ENCODE data around the gene TMEM187.

The TMEM187 gene, protein sequence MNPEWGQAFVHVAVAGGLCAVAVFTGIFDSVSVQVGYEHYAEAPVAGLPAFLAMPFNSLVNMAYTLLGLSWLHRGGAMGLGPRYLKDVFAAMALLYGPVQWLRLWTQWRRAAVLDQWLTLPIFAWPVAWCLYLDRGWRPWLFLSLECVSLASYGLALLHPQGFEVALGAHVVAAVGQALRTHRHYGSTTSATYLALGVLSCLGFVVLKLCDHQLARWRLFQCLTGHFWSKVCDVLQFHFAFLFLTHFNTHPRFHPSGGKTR

DNA sequence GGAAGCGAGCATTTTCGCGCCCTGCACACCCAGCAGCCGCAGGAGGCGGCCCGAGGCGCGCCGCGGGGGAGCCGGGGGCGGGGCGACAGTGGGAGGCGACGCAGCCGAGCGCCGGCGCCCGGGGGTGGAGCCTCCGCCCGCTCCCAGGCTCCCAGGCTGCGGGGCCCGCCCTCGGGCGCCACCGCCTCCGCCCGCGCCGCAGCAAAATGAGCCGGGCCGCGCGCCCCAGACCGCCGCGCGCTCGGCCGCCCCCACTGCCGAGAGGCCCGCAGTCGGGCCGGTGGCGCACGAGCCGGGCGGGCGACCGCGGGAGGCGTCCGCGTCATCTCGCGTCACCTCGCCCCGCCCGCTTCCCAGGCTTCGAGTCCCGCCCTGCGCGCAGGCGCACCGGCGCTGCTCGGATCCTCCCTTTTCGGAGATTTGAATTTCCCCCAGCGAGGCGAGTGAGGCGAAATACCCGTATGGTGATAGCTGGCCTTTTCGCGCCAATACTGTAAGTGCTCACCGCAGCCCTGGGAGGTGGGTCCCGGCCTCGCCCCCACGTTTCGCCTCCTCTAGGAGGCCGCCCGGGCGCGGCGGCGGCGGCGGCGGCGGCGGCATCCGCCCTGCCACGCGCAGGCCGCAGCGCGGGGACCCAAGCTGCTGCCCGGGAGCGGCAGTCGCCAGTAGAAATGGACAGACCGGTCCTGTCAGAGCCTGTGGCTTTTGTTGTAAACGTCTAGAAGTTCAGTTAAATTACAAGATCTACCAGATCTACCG lies at the start of gene TMEM187:
TSS of gene TMEM187 (plus strand) at position 387 of the 759 bp plus-strand sequence. CDS start 9,309 bp downstream, outside the sequence.
- no peak for DNase-seq (ENCODE audit: low read depth)

DNA sequence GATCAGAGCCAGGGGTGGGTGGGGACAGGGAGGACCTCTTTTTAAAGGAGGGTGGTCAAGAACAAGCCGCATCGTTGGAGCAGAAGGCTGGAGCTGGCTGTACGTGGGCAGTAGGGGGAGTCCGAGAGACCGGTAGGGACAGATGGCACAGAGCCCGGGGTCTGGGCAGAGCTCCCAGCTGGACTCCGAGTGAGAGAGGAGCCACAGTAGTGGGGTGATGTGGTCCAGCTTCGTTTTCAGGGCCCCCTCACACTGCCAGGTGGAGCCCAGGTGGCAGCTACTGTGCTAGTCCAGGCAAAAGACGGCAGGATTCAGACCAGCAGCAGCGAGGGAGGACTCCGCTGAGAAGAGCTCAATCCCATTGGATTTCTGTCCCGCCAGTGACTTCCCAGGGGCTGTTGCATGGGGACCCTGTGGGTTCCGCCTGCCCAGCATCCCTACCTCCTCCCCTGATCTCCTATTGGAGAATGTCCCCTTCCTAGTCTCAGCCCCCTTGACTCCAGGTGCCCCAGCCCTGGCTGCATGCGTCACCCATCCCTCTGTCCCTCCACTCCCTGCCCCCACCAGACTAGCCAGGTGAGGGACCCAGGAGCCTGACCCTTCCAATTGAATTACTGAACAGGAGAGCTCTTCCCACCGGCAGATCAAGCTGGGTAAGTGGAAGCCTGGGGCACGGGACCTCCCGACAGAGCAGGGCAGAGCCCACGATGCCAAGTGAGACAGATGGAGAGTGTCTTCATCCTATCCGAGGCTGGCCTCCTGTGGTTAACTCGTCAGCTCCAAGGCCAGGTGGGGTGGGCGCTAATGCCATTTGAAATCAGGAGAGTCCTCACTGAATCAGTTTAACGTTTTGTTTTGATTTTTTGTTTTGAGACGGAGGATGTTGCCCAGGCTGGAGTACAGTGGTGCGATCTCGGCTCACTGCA lies 49.4 kb upstream of the TMEM187 start:
- no peak for DNase-seq (ENCODE audit: low read depth)

DNA sequence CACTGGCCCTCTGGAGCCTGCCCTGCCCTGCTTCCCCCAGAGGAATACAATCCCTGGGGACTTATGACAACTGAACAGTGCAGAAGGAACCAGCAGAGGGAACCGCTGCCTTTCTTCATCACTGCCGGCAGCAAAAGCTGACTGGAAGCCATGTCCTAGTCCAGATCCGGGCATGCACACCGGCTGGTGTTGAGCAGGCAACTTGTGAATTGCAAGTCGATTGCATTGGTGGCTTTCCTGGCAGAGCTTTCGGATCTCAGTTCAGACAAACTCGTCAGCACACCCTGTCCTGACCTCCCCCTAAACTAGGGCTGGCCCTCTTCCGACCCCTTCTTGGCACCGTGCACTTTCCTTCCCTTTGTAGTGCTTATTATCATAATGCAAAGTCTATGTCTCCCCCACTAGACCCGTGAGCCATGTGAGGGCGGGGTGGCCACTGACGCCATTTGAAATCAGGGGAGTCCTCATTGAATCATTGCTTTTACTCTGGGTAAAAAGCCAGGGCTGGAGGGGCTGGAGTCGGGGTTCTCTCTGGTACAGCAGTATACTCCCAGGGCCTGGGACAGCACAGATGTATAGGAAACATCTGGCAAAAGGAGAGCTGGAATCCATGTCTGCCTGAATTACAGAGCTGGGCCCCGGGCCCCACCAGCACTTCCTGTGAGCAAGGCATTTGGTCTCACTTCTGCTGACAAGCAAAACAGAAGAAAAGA lies 48.2 kb upstream of the TMEM187 start:
- DNase-seq (ENCODE audit: low read depth), result no peak

DNA sequence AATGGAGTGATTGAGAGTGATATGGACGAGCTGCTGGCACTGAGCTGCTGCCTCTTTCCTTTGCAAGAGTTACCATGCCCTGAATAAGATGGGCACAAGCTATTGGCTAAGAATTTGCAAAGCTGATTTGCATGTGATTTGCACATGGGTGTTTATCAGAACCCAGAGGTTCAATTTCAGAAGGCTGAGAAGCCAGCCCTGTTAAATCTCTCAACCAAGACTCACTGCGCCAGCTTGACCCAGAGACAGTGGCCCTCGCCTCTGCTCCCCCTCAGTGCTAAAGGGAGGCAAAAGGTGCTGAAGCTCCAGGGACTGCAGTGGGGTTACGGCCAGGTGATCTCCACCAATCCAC lies 47.2 kb upstream of the TMEM187 start:
- no peak for DNase-seq (ENCODE audit: low read depth)

DNA sequence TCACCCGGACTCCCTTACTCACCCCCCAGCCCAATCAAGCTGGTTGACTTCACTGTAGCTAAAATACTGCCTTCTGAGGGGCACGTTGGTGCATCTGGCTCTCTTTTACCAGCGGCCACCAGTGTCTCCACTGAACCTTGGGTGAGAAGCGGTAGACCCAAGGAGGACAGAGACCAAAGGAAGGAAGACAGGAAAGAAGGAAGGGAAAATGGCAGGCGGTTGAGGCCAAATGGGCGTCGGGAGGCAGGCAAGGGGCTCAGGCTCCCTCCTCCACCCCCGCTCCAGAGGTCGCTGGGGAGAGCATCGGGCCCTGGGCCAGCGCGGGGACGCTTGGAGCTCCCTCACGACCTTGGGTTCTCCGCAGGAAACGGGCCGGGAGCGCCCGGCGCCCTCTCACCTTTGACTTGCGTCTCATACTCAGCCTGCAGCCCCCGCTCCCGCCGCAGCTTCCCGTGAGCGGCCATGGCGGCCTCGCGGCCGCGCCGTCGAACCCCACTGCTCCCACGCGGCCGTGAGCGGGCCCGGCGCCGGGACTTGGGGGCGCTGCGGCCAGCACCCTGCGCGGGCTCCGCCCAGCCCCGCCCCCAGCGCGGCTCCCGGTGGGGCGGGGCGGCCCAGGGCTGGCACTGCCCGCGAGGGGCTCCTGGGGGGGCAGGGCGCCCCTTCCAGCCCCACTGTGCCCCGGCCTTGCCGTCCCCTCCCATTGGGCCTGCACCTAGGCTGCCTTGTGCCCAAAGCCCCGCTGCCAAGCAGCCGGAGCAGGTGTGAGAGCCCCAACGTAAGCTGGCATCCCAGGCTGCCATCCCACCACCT lies 46.6 kb upstream of the TMEM187 start, which contains the start of gene ARHGAP4:
TSS of gene ARHGAP4 (minus strand) at position 526 of the 813 bp plus-strand sequence. CDS start at position 464, 62 bp downstream.
- DNase-seq (ENCODE audit: low read depth), result no peak

DNA sequence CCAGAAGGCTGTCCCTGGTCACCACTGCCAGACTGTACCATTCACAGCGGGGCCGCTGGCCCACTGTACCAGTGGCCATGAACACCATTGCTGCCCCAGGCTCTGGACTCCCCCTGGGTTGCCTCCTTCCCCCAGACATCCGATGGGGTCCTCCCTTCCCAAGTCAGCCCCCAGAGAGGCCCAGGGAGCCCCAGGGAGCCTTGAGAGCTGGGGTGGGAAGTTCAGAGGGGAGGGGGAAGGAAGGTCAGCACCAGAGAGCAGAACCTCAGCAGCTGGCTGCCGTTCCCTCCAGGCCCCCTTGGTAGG lies 46.0 kb upstream of the TMEM187 start:
- no peak for DNase-seq (ENCODE audit: low read depth)

DNA sequence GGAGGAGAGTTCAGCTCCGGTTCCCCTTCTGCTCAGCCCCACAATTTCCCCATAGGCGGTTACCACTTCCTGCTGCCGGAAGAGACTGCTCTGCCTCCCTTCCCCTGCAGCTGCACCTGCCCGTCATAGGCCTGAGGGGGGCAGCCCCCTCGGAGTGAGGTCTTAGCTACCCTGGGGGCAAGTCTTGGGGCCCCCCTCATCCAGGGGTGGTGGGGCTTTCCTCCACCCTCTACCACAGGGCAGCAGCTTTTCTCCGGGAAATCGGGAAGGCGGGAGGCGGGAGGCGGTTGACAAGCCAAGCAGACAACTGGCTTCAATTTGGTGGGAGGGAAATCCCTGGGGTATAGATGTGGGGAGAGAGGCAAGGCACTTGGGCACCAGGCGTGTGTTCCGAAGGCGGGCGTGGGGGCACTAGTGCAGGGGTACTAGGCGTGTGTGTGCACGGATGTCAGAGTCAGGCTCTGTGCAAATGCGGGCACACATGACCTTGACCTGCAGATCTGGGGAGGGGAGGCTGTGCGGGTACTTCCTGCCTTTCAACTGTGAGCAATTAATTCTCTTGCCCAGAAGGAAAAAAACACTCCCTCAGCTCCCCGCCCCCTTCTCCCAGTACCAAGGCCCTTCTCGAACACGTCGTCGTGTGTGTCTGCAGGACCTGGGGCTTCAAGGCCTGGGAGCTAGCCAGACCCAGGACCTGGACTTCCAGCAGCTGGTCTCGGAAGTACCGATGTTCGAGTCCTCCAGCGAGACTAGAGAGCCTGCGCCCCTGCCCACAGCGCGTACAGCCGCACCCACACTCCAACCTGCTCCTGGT lies 45.5 kb upstream of the TMEM187 start:
- DNase-seq (ENCODE audit: low read depth), result no peak

DNA sequence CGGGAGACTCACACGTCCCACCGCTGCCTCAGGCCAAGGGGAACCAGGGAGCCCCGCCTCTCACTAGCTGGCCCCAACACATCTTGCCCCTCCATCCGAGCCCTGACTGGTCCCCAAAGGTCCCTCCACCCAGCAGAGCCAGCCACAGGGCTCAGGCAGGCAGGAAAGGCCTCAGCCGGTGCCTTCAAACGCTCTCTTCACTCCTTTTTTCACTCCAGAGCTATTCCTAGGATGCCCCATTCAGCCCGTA lies 45.0 kb upstream of the TMEM187 start:
- no peak for DNase-seq (ENCODE audit: low read depth)

DNA sequence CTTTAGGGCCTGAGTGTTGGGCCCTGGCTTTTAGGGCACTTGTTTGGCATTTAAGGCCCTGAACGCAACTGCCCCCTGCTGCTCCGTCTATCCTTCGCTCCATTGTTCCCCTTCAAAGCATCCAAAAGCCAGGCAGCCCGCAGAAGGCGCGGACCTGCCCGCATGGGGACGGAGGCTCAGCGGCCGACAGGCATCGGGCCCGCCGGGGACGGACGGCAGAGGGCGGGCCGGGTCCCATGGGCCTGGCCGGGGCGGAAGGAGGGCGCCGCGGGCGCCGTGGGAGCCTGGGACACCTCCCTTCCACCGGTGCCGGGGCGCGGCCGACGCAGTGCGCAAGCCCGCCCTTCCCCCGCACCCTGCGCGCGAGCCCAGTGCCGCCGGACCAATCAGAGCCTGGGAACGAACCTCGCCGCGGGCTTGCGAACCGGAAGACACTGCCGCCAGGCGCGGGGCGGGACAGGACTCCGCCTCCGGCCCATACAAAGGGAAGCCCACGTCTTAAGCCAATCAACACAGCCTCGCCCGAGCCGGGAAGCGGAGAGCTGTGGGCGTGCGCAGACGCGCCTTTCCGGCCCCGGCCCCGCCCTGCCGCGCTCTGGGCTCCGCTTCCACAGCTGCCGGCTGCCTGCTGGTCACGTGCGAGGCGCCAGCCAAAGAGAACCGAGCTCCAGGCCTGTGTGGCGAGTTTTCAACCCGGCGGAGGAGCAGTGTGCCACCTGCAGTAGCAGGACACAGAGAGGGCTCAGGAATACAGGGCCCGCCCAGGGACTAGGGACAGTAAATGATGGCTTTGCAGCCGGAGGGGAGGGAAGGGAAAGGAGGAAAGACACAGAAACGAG lies 44.4 kb upstream of the TMEM187 start:
- DNase-seq (ENCODE audit: low read depth), result peak; percentile 87

DNA sequence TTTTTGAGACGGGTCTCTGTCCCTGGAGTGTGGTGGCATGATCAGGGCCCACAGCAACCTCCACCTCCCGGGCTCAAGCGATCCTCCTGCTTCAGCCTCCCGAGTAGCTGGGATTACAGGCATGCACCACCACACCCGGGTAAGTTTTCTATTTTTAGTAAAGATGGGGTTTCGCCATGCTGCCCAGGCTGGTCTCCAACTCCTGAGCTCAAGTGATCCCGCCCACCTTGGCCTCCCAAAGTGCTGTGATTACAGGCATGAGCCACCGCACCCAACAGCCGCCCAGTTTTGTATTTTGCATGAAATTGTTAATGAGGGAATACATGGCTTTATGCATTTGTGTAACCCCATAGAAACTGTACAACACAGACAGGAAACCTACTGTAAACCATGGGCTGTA lies 43.7 kb upstream of the TMEM187 start:
- DNase-seq (ENCODE audit: low read depth), result no peak

DNA sequence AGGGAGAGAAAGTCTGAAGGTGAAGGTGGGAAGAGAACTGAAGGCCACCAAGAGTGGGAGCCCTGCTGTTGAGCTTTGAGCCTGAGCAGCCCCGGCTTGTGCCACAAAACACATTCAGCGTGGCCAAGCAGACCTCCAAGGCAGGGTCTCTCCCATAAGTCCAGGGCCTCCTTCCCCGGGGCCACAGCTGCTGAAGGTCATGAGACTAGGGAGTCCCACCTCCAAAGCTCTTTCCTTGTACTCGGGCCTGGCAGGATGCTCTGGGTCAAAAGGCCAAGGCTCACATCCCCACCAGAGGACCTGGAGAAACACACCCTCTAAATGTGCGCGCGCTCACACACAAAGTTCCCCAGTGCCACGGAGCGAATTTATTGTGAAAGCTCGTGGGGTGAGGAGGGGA lies 43.0 kb upstream of the TMEM187 start:
- DNase-seq (ENCODE audit: low read depth), result no peak

DNA sequence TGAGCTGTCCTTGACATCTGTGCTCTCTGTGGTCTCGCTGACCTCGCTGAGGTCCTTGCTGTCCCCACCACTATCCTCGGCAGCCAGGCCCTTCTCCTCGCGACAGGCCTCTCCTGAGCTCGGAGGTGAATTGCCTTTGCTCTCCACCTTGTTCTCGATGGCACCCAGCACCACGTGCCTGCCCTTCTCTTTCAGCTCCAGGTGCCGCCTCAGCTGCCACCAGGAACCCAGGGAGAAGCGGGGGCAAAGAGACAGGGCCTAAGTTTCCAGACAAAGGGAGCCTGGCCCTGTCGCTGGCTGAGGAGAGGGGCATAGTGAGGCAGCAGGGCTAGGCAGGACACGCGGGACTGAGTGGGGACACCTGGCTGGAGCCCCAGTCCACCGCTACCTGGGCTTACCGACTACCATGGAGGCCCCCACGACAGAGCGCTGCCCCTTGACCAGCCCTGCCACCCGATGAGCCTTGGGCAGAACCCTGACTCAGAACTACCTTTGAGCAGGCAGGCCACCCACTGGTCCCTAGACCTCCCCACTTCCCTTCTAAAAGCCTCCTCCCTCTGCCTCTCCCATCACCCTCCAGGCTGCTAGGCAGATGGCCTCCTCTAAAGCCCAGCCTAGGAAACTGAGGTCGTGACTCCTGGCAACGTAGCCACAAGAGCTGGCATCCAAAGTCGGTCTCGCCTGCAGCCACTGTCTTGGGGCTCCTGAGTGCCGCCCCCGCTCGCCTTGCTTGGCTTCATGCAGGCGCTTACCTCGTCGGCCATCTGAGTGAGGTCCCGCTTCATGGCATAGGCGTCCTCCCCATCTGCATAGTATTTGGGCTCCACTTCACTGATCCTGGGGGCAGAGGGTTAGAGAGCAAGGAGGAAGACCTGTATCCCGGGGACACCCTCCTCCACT lies 42.3 kb upstream of the TMEM187 start:
- DNase-seq (ENCODE audit: low read depth), result no peak

DNA sequence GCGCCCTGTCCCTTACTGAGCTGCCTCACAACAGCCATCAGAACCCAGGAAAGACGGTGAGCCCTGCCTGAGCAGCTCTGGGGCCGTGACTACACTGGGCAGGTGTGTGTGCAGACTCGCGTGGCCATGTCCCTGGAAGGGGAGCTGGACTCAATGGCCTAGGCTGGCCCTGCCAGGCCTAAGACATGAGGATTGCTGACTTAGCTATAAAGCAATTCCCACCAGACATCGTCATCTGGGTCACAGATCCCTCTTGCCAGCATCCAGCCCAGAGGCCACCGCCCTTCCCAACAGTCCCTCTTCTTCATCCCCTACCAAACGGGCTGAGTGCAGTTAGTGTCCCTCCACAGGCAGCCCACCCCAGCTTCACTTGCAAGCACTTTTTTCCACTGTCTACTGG lies 41.4 kb upstream of the TMEM187 start:
- DNase-seq (ENCODE audit: low read depth), result no peak

DNA sequence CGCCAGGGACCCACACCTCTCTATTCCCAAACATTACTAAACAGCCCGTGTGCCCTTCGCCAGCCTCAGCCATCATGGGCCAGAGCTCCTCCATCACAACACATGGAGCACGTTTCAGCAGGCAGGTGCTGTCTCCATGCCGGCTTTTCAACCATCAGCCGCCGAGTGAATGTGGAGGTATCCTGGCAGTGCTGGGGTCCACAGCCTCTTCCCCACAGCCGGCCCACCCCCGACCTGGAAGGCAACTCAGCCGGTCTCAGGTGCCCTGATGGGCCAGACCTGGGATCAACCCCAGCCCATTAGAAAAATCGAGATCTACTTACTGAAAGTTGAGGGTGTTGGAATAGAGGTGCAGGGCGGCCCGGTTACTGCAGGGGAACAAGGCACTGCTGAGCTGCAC lies 40.8 kb upstream of the TMEM187 start:
- DNase-seq (ENCODE audit: low read depth), result no peak

DNA sequence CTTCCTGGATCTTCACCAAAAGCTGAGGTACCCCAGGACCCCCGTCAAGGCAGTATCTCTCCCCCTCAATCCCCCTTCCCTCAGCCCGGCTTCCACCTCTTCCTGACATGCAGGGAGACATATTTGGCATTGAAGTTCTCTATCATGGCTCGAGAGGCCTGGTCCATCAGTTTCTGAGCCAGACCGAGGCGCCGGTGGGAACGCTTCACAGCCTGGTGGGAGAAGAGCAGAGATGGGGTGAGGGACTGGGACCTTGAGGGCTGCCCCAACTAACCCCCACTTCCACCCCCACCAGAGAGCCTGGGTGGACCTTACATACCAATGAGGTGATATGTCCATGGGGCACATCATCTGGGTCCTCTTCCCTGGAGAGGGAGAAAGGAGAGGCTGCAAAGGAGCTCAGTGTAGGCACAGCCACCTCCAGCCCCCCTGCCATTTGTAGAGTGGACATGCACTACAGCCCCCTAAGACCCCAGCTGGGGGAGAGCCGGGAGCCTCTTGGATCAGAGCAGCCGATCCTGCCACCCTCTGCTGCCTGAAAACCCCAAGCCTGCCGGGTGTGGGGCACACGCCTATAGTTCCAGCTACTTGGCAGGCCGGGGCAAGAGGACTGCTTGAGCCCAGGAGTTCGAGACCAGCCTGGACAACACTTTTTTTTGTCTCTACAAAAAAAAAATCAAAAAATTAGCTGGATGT lies 40.2 kb upstream of the TMEM187 start:
- DNase-seq (ENCODE audit: low read depth), result no peak

DNA sequence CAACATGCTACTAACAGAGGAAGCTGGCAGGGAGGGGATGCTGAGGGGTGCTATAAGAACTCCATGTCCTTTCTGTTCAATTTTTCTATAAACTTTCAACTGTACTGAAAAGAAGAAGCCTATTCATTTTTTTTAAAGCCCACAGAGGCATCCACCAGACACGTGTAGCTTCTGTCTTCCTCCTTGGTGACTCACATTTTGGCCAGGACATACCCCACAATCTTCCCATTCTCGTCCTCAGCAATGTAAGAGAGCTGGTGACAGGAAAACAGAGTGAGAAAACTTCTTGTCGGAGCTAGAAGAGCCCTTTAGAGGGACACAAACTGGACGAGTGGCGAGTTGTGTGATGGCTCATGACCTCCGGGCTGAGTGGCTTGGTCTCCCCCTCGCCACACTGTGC lies 38.8 kb upstream of the TMEM187 start:
- DNase-seq (ENCODE audit: low read depth), result no peak

DNA sequence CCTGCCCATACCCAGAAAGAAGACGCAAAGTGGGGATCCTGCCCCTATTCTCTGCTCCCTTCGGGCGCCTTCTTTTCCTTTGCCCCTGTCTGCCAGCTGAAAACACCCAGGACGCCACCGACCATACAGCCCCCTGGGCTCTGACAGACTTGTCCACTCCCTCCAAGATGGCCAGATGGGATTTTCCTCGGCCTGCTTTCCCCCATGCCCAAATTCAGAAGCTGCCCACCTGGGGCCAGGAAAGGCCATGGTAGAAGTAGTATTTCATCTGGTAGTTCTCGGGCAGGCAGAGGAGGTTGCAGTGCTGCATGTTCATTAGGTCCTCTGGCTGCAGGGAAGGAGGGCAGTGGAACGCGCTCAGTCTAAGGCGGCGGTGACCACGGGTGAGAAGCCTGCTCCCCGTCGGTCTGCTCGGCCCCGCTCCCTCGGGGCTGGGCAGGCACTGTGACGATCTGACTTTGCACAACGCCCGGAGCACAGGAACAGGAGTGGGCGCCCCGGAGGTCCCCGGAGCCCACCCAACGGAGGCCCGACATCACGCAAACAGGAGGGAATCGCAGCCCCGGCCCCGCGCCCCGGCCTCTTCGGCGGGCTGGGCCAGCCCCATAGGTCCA lies 38.3 kb upstream of the TMEM187 start:
- DNase-seq (ENCODE audit: low read depth), result no peak
